H1 (cell line): Measurements from ENCODE around the gene TOP2B. TPM values are rescaled to one million over a fixed set of nuclear protein-coding genes. Genes with fewer than 3 reads are reported as not detected.

Experiments
- CBX8 ChIP-seq: fragments of 300-800, 300-1000 bp; sonication (generic); IDR thresholded peaks from 2 replicates; pipeline ENCODE4 v1.7.1; 2016; ENCODE audit warnings: low read depth, low read length, borderline replicate concordance
- CEBPB ChIP-seq: IDR thresholded peaks from 2 replicates; pipeline ENCODE4 v1.6.1; 2012; ENCODE audit warnings: low read depth, low read length
- EGR1 ChIP-seq: IDR thresholded peaks from 2 replicates; pipeline ENCODE4 v1.6.1; 2011; ENCODE audit warnings: low read depth, low read length, borderline replicate concordance
- polyA plus RNA-seq, 7 experiments: library from polyadenylated mRNA; depleted of rRNA in 3 of 7; stranded (reverse) in 5 of 7; unstranded in 2 of 7; fragments of >200 nt in 5 of 7; fragments of 200-250 nt in 2 of 7; gene quantifications; 1 replicate in 5 of 7; 2 replicates in 1 of 7; 4 replicates in 1 of 7; pipeline versions ENCODE4 v1.2.1 to v1.2.3, GENCODE V29; 2011 to 2013; ENCODE audit warnings: missing spikeins in 2 of 7, mixed read lengths in 2 of 7
- total RNA-seq: library from RNA; stranded (reverse); fragmentation: NEBNext Ultra II Directional; extraction: Animal tissue kit (Norgen Biotek cat#: 25700); gene quantifications from 2 replicates; pipeline ENCODE4 v1.2.1, GENCODE V29; 2021
- TF ChIP-seq, protein P1 (sequence below): fragments of 300-600 bp; sonication (generic); IDR thresholded peaks from 2 replicates; pipeline ENCODE4 v1.7.1; 2012; ENCODE audit warnings: low read length, moderate library complexity, mild to moderate bottlenecking, inconsistent platforms; ENCODE audit not compliant: insufficient replicate concordance

TOP2B gene
- total and polyA plus RNA-seq, 2 of the 8 experiments (the other 6 are each of a cell fraction or from before 2014, with no cell fraction given), result 34.9 to 206 TPM

DNA sequence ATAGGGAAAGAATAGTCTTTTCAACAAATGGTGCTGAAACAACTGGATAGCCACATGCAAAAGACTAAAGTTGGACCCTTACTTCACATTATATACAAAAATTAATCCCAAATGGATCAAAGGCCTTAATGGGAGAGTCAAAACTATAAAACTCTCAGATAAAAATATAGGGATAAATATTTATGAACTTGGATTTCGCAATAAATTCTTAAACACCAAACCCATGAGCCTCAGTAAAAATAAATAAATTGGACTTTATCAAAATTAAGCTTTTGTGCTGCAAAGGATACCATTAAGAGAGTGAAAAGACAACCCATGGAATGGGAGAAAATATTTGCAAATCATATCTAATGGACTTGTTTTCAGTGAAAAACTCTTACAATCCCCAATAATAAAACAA is 18.7 kb upstream of the TOP2B start (continued):
- TF ChIP-seq, protein P1, sequence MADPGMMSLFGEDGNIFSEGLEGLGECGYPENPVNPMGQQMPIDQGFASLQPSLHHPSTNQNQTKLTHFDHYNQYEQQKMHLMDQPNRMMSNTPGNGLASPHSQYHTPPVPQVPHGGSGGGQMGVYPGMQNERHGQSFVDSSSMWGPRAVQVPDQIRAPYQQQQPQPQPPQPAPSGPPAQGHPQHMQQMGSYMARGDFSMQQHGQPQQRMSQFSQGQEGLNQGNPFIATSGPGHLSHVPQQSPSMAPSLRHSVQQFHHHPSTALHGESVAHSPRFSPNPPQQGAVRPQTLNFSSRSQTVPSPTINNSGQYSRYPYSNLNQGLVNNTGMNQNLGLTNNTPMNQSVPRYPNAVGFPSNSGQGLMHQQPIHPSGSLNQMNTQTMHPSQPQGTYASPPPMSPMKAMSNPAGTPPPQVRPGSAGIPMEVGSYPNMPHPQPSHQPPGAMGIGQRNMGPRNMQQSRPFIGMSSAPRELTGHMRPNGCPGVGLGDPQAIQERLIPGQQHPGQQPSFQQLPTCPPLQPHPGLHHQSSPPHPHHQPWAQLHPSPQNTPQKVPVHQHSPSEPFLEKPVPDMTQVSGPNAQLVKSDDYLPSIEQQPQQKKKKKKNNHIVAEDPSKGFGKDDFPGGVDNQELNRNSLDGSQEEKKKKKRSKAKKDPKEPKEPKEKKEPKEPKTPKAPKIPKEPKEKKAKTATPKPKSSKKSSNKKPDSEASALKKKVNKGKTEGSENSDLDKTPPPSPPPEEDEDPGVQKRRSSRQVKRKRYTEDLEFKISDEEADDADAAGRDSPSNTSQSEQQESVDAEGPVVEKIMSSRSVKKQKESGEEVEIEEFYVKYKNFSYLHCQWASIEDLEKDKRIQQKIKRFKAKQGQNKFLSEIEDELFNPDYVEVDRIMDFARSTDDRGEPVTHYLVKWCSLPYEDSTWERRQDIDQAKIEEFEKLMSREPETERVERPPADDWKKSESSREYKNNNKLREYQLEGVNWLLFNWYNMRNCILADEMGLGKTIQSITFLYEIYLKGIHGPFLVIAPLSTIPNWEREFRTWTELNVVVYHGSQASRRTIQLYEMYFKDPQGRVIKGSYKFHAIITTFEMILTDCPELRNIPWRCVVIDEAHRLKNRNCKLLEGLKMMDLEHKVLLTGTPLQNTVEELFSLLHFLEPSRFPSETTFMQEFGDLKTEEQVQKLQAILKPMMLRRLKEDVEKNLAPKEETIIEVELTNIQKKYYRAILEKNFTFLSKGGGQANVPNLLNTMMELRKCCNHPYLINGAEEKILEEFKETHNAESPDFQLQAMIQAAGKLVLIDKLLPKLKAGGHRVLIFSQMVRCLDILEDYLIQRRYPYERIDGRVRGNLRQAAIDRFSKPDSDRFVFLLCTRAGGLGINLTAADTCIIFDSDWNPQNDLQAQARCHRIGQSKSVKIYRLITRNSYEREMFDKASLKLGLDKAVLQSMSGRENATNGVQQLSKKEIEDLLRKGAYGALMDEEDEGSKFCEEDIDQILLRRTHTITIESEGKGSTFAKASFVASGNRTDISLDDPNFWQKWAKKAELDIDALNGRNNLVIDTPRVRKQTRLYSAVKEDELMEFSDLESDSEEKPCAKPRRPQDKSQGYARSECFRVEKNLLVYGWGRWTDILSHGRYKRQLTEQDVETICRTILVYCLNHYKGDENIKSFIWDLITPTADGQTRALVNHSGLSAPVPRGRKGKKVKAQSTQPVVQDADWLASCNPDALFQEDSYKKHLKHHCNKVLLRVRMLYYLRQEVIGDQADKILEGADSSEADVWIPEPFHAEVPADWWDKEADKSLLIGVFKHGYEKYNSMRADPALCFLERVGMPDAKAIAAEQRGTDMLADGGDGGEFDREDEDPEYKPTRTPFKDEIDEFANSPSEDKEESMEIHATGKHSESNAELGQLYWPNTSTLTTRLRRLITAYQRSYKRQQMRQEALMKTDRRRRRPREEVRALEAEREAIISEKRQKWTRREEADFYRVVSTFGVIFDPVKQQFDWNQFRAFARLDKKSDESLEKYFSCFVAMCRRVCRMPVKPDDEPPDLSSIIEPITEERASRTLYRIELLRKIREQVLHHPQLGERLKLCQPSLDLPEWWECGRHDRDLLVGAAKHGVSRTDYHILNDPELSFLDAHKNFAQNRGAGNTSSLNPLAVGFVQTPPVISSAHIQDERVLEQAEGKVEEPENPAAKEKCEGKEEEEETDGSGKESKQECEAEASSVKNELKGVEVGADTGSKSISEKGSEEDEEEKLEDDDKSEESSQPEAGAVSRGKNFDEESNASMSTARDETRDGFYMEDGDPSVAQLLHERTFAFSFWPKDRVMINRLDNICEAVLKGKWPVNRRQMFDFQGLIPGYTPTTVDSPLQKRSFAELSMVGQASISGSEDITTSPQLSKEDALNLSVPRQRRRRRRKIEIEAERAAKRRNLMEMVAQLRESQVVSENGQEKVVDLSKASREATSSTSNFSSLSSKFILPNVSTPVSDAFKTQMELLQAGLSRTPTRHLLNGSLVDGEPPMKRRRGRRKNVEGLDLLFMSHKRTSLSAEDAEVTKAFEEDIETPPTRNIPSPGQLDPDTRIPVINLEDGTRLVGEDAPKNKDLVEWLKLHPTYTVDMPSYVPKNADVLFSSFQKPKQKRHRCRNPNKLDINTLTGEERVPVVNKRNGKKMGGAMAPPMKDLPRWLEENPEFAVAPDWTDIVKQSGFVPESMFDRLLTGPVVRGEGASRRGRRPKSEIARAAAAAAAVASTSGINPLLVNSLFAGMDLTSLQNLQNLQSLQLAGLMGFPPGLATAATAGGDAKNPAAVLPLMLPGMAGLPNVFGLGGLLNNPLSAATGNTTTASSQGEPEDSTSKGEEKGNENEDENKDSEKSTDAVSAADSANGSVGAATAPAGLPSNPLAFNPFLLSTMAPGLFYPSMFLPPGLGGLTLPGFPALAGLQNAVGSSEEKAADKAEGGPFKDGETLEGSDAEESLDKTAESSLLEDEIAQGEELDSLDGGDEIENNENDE, result no peak
- TF ChIP-seq CEBPB (peak; percentile 39; the same call in 1 of the 2 replicates), EGR1 (no peak), CBX8 (no peak)
